ENCODE results near the gene NXPE4.
"Not testable (repeated sequence)": the region's sequence is repeated elsewhere in the genome, so short reads cannot be mapped to it uniquely, and the experiment has no call there.

The NXPE4 gene

GRCh38 chr11:114595571-114595970 lies at the start of gene NXPE4:
Gene NXPE4 (minus strand): TSS chr11:114595786. CDS start chr11:114594759, 1,027 bp downstream.
- DNase-seq: no peak

- DNase-seq: not testable (repeated sequence)
Observed at GRCh38 chr11:114639440-114639839, 43.9 kb upstream of the NXPE4 start.

- not testable (repeated sequence) for DNase-seq
Observed at GRCh38 chr11:114631445-114631965, 35.9 kb upstream of the NXPE4 start.

GRCh38 chr11:114625294-114625693 lies 29.7 kb upstream of the NXPE4 start:
- DNase-seq: no peak

GRCh38 chr11:114624455-114625207 lies 29.0 kb upstream of the NXPE4 start:
- no peak for DNase-seq

- no peak for DNase-seq
Observed at GRCh38 chr11:114623720-114624119, 28.1 kb upstream of the NXPE4 start.

GRCh38 chr11:114622858-114623257 lies 27.3 kb upstream of the NXPE4 start:
- no peak for DNase-seq

- no peak for DNase-seq
Observed at GRCh38 chr11:114621950-114622809, 26.6 kb upstream of the NXPE4 start.

GRCh38 chr11:114621072-114621471 lies 25.5 kb upstream of the NXPE4 start:
- no peak for DNase-seq

- no peak for DNase-seq
Observed at GRCh38 chr11:114619659-114620173, 24.1 kb upstream of the NXPE4 start.

GRCh38 chr11:114618139-114618538 lies 22.6 kb upstream of the NXPE4 start:
- DNase-seq: no peak

GRCh38 chr11:114617157-114618124 lies 21.9 kb upstream of the NXPE4 start:
- DNase-seq: no peak

GRCh38 chr11:114616516-114616915 lies 20.9 kb upstream of the NXPE4 start:
- no peak for DNase-seq

GRCh38 chr11:114615448-114616361 lies 20.1 kb upstream of the NXPE4 start:
- DNase-seq: no peak

GRCh38 chr11:114614127-114614720 lies 18.6 kb upstream of the NXPE4 start:
- no peak for DNase-seq

GRCh38 chr11:114613094-114613493 lies 17.5 kb upstream of the NXPE4 start:
- DNase-seq: not testable (repeated sequence)

- DNase-seq: no peak
Observed at GRCh38 chr11:114612686-114613085, 17.1 kb upstream of the NXPE4 start.

GRCh38 chr11:114612199-114612598 lies 16.6 kb upstream of the NXPE4 start:
- not testable (repeated sequence) for DNase-seq

GRCh38 chr11:114610984-114611944 lies 15.7 kb upstream of the NXPE4 start:
- no peak for DNase-seq
